ENCODE results near the gene PRKCA.
A peak's percentile ranks its signal among the peaks of the same experiment; 100 is the strongest.

The PRKCA gene

DNA sequence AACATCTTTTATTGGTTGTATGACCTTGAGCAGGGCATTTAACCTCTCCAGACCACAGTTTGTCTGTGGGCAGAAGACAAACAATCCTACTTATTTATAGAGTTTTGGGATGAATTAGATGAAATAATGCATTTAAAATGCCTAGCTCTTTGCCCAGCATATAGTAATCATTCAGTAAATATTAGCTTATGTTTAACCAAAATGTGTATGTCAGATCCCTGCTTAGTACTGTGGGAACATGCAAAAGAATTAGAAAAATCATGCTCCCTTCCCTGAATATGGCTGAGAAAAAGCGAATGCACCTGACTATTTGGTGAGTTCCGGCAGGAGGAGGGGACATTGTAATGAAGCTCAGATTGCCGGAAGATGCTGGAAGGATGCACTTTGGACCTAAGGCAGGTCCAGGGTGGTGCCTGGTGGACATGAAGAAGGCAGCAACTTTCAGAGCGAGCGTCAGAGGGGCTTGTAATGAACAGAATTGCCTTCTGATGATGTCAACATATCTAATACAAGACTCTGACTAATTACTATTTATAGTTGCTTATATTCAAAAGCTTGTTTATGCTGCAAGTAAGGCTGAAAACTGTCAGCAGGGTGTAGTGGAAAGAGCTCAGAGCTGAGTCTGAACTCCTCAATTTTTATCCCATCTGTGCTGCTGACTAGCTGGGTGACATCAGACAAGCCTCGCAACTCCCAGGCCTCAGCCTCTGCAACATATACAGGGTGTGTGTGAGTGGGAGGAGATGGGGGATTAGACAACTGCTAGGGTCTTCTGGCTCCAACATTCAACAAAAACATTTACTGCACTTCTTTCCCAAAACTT, 221.2 kb downstream of the PRKCA start:
- DNase-seq, result no peak

DNA sequence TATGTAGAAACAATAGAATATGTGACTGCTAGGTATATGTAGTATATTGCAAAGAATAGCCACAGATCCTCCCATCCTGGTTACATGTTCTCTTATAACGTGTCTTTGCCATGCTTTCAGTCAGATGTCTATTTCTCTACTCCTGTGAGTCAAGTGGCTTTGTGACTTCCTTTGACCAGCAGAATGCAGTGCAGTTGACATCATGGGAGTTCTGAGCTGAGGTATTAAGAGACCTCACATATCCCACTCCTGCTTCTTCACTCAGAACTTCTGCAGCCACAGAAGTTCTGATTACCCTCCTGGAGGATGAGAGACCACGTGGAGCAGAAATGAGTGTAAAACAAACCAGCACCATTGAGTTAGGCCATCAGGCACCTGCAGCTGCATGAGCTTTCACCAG, 222.5 kb downstream of the PRKCA start:
- DNase-seq, result no peak

DNA sequence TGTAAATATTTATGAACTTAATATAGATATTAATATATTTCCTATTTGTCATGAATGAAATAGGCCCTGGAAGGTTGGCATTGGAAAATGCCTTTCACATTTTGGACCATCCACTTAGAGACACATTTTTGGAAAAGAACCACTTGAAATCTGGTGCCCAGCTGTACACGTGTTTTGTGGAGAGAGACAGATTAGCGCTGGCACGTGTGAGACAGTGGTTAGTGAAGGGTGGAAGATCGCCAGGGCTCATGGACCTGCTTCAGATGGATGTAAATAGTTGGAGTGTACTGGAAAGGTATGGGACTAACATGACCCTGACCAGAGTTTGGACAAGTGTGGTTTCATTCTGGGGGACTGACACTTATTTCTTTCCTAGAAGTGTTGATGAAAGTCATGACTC, 222.9 kb downstream of the PRKCA start:
- no peak for DNase-seq

DNA sequence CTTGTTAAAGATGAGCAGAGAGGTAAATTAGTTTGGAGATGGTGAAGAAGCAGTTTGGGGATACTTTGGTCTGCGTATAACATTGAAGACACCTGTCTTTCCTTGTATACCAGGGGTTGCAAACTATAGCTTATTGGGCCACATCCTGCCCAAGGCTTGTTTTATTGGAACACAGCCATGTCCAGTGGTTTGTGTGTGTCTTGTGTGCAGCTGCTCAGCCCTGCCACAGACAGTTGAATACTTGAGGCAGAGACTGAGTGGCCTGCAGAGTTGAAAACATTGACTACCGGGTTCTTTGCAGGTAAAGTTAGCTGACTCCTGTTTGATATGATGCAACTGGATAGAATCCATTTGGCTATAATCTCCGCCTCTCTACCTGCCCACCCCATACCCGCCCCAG, 224.4 kb downstream of the PRKCA start:
- no peak for DNase-seq

DNA sequence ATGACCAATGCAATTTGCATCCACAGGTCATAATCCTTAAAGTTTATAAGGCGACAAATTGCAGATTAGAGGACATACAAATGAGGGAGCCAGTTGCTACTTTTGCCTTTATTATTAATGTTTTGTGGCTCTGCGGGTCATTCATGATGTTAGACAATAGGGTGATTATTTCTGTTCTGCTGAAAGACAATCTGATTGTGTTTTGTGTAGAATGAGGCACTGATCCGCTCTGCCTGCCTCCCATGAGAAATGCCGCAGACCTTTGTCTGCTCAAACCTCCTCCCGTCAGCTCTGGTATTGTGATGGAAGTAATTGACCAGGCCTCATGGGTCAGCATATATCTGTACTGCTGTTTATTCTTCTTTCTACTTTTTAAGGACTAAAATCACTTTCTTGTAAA, 224.9 kb downstream of the PRKCA start:
- no peak for DNase-seq

DNA sequence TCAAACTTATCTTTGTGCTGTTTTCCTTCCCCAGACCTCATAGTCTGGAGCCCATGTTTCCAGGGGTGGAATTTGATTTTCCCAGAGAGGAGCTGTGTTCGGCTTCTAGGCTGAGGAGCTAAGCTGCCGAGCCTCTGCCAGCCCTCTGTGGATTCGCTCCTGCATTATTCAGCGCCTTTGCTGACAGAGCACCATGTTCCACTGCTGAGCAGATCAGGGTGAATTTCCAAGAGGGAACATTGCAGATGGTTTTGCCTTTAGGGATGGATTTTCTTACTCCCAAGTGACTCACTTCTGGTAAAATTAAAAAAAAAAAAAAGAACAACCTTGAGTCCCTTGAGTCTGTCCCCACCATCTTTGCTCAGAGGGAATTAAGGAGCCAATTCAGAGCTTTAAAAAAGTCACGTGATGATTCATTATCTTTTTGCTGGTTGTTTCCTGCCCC, 229.5 kb downstream of the PRKCA start:
- no peak for DNase-seq

DNA sequence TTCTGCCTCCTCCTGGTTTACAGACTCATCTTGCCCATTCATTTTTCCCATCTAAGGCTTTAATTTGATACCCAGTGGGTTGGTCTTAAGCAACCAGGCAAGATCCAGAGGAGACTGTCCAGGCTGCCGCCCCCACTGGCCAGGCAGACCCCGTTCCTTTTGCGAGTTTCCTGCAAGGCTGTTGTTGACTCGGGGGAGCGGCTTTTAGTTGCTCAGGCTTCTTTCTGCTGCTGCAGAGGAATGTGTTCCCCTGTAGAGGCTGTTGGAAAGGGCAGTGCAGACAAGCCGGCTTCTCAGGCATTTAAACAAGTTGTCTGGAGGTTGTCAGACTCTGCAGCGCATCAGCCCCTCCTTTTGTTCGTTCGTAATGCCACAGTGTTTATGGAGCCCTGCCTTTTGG, 231.2 kb downstream of the PRKCA start:
- no peak for DNase-seq

DNA sequence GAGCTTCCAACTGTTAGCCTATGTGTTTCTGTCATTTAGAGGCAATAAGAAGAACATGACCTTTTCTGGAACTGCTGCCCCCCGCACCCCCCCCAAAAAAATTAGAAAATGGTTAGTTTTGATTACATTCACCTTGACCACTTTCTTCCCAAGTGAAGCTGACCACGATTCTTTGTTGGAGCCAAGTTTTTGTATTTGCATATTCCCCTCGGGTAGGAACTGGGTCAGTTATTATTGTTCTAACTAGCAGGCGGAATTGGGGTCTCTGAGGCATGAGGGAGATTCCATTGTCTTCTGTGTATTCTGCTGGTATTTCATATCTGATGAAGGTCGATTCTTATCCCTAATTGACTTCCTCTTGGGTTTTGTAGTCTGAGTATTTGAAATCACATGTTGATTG, 231.6 kb downstream of the PRKCA start:
- no peak for DNase-seq

DNA sequence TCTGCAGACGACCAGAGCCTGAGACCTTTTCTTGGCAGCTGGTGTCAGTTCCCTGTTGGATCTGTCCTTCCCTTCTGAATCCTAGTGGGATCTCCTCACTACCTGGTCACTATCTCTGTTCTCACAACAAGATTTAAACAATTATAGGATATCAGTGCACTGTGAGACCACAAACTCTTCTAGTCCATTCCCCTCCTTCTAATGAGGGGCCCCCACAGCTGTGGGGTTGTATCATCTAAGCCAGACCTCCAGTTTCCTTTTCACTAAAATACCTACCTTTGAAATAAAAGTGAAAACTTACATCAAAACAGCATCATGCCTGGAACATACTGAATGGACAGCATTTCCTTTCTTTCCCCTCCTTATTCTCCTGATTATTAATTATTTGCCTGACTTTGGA, 233.2 kb downstream of the PRKCA start:
- DNase-seq, result no peak

DNA sequence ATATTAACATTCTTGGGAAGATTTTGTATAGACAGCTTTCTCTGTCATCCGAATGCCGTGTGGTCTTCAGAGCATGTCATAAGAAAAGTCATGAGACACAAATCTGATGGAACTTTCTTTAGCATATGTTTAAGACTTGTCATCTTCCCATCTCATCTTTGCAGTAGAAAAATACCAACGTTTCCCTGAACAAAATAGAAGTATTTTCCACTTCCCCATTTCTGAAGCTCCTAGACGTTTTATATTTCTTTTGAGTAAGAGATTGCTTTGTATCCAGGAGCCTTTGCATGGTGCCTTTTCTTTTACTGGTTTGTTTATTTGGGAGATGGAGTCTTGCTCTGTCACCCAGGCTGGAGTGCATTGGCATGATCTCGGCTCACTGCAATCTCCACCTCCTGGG, 235.1 kb downstream of the PRKCA start:
- no peak for DNase-seq

DNA sequence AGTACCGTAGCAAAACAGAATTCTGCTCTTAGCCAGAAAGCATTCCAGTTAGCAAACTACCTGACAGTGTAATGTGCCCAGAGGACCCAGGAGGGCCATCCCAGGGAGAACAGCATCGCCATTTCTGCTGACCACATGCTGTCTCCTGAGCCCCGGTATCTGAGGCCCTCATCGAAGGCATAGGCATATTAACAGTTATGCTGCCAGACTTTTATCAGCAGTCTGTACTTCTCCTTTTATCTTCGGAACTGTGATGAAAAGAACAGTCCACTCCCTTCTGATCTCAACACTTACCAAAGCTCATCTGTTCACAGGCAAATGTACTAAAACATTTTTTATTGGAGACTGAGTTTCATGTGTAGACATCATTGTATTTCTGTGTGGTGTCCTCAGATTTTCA, 236.4 kb downstream of the PRKCA start:
- no peak for DNase-seq

DNA sequence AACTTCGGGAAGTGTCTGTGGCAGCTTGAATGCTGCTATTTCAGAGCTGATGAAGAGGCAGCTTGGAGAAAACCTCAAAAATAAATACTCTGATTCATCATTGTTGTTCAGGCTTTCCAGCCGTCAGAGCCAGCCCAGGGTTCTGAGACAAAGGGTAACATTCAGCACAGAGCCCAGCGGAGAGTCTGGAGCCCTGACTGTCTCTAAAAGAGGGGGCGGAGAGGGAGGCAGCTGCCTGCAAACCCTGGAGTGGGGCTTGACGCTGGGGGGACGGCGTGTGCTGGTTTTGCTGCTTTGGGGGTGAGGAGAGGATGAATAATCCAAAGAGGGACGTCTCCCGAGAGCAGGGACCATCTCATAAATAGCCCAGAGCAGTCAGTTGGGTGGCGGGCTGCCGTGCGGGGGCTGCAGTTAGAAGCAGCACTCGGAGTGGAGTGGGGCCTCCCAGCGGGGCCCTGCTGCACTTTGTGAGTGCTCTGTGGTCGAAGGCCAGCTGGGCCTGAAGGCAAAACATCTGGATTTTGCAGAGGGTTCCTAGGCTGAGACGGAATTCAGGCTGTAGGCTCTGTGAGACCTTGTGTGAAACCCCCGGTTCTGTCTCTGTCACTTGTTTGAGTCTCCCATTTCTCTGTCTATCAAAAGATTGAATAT, 237.8 kb downstream of the PRKCA start:
- no peak for DNase-seq

DNA sequence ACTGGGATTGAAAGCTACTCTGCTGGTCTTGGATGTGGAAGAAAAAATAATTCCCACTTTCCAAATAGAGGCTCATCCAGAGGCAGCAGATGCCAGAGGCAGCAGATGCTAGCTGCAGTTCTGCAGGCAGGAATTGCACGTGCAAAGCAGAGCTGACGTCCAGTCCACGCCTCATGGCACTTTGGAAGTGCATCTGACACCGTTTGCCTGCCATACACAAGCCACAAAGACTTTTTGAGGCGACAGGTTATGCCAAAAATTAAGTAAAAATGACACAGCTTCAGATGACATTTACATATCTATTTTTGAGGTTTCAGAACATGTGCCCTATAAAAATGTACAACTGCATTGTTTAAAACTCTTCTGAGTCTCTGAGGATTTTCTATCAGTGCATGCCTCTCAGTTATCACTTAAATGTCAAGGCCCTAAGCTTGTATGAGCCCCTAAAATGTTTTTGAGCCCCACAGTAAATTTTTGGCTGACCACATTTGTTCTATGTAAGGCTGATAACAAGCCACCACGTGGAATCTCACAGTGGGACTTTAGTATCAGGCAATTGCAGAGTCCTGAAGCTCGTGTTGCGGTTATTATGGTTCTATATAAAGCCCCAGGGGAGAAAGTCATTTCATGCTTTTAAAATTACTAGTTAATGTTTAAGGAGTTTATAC, 239.2 kb downstream of the PRKCA start:
- no peak for DNase-seq

DNA sequence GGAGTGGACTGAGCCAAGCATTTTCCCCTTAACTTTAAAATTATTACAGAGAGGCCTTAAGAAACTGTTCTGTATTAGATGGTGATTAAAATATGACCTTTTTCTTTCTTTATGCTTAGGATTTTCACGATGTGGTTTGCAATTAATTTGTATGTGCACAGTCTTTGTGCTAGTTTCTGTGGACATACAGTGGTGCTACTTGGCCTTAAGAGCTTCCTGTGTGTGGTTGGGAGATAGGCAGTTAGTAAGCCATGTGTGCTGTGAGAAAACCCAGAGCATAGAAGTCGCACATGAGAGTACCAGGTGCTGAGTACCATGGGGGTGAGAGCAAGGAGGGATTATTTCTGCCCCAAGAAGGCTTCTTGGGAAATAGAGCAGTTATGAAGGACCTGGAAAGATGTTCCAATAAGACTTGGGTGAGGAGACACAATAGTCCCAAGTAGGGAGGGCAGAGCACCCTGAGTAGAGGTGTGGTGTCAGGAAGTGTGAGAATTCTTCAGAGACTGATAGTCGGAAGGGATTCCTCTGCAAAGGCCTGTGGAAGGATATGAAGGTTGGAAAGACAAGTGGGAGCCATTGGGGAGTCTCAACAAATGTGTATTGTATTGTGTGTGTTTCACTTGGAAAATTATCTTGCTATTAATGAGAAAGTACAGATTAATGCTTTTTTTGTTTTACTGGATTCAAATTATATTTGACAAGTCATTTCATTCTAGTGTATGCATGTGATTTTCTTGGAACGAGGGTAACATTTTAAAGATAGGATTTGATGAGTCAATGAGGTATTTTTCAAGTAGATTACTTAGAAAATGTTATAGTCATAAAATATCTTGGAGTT, 239.9 kb downstream of the PRKCA start:
- no peak for DNase-seq

DNA sequence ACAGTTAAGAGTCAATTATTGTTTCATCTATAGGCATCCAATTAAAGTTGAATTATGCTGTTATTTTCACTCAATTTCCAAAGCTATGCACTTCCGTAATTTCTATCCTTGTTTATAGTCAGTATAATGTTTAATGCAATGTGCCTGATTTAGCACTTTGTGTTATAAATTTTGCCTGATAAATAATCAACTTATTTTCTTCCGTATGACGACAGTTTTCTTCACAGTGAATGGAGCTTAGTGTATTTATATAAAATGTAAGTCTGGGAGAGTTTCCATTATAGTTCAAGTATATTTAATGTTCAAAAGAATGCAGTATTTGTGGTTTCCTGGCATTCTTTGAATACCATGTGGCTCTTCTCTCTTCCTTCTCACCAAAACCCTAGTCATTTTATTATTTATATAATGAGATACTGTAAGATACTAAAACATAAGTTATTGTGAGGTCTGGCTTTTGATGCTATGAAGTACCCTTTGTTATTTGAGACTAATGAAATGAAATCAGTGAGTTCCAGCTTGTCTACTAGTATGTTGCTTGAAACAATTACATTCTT, 240.6 kb downstream of the PRKCA start:
- no peak for DNase-seq

DNA sequence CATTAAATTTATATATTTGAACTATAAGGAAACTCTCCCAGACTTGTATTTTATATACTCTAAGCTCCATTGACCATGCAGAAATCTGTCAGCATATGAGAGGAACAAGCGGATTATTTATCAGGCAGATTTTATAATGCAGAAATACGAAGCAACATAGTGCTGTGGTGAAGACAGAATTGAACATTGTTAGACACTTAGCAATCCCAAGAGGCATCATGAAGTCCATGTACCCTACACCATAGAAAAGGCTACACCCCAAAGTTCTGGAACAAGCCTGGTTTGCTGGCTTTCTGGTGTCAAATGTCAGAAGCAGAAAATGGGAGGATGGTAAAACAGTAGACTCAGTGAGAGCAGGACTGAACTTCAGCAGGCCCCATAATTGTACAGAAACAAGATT, 241.1 kb downstream of the PRKCA start:
- DNase-seq, result no peak

DNA sequence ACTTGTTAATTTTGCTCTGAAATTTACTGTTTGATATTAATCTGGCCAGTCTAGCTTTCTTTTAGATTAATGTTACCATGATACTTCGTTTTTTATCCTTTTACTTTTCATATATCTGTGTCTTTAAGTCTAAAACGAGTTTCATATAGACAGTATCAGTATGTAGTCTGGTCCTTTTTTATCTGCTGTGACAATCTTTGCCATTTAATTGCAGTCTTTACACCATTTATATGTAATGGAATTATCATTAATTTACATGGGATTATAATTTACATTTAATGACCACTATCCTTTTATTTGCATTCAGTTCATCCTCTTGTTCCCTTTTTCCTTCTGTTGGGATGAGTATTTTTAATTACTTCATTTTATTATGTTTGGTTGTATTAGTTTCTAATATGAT, 243.5 kb downstream of the PRKCA start:
- DNase-seq, result no peak

DNA sequence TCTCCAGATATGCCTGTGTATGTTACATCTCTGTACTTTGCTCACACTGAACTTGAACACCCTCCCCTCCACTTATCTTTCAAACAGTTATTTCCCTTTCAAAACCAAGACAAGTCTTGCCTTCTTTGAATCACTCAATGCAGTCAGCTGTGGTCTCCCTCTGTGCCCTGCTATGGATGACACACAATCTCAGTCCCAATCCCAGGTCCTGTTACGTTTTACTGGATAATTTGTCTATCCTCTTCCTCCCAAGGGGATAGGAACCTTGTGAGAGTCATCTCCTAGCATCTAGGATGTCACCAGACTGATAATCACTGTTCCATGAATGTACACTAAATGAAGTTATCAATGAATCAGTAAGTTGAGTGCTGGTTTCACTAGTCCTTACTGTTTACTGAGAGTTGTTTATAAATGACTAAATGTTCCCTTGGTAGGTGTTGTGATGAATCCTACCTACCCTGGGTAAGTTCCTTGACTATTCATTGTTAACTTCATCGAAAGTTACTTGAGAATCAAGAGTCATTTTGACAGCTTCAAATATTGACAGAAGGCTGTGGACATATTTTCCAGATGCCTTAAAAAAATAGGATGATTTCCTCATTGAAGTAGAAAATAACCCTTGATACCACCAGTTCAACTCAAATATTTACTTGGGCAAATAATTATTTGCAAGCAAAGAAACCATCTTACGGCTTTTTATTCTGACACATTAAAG, 244.9 kb downstream of the PRKCA start:
- no peak for DNase-seq

DNA sequence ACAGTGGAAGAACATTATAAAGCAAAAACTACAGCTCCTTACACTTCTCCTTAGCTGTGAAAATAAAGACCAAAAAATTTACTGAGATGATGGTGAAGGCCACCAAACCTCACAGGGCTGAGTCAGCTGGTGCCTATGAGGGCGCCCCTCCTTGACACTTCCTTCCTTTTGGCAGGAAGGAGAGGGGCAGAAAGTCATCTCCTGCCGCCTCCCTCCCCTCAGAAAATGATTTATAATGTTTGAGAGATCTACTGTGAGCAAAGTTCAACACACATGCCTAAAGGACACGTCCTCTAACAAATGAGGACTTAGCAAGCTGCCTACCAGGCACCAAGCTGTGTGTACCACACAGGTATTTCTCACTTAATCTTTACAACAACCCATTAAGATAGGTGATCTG, 245.7 kb downstream of the PRKCA start:
- peak; percentile 34 to 52 for DNase-seq

DNA sequence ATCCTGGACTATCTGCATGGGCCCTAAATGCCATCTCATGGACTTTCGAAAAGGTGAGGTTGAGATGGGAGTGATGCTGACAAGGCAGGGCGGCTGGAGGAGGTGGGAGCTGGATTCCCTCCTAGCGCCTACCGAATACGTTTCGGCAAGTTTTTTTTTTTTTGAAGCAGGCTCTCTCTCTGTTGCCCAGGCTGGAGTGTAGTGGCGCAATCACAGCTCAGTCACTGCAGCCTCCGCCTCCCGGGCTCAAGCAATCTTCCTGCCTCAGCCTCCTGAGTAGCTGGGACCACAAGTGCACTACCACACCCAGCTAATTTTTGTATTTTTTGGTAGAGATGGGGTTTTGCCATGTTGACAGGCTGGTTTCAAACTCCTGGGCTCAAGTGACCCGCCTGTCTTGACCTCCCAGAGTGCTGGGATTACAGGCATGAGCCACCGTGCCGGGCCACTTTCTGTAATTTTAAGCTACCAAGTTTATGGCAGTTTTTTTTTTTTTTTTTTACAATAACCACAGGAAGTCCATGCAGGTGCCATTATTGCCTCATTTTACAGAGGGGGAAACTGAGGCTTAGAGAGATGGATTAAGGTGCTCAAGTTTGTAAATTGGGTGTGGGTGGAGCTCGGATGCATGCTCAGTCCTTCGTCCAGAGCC, 246.4 kb downstream of the PRKCA start:
- no peak for DNase-seq

DNA sequence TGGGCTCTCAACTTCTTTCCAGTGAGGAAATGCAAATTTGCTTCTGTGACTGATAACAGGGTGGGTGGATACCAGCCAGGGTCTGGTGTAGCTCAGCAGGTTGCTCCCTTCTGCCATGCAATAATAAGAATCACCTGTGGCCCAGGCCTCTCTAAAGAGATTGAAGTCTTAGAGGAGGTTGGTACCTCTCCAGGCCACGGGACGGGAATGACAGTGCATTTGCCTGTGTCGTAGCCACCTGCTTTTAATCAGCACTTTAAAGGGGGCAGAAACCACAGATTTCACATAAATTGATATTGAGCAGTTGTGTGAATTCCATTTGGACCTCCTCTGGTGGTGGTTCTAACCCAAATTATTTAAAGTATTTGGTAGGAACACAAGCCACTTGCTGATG, 246.9 kb downstream of the PRKCA start:
- no peak for DNase-seq

DNA sequence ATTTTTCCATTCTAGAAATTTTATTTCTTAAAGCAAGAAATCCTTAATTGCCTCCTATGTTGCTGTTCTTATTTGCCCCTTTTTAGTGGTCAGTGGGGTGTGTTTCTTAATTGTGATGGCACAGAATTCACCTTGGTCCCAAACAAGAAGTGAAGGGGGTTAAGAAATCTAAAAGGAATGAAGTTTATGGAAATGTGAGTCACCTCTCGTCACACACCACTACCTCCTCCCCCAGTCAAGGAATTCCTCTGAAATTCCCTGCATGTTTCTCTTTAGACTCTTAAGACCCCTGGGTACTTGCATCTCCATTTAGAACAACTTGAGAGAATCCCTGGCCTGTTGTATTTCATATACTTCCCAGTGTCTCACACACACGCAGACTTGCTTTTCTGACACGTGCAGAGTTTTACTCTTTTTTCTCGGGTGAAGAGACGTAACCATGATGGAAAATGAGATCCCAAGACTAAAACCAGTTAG, 247.4 kb downstream of the PRKCA start:
- no peak for DNase-seq

Data from activated CD4-positive, alpha-beta T cell treated with anti-CD3 and anti-CD28 coated beads, Interleukin-2, amount 50 U/mL, for 48 hours (primary cell).